ENCODE measurements around the gene GRWD1. TPM values are rescaled to one million over a fixed set of nuclear protein-coding genes. Genes with fewer than 3 reads are reported as not detected.

Gene GRWD1
- total and polyA plus RNA-seq, 2 of the 13 experiments (the other 11 are each of a cell fraction or from before 2014, with no cell fraction given): 10.8 to 46.6 TPM

- TF ChIP-seq ZNF124 (CRISPR knock-in tag; IDR thresholded peaks at IDR 0.05) (no peak), PPARG (CRISPR knock-in tag; conservative IDR thresholded peaks at IDR 0.05) (no peak), ZGPAT (CRISPR knock-in tag; IDR thresholded peaks at IDR 0.05) (no peak), ZNF121 (CRISPR knock-in tag; IDR thresholded peaks at IDR 0.05) (peak; percentile 64; the same call in 1 of the 2 replicates), ZNF580 (CRISPR knock-in tag; IDR thresholded peaks at IDR 0.05; ENCODE audit: borderline replicate concordance, low read depth) (no peak), SP4 (CRISPR knock-in tag; IDR thresholded peaks at IDR 0.05) (no peak)
- Histone ChIP-seq H3K4me3 (replicated peaks in 1 of 3; ENCODE audit: insufficient read depth in 1 of 3, low read depth in 2 of 3, low read length in 3 of 3) (no peak overlapping the region), H3K4me2 (ENCODE audit: low read depth, low read length) (no peak overlapping the region), H4K20me1 (ENCODE audit: insufficient read depth, low read length) (no peaks in the 10 kb centered on the region), H3K4me1 (ENCODE audit: insufficient read depth, low read length) (no peaks in the 10 kb centered on the region), H3K79me2 (ENCODE audit: insufficient read depth, low read length) (no peaks in the 10 kb centered on the region), H2AFZ (ENCODE audit: low read length) (no peak overlapping the region), H3K27me3 (ENCODE audit: control insufficient read depth in 1 of 2, insufficient read depth in 2 of 2, low read length in 2 of 2) (no peaks in the 10 kb centered on the region), H3K9ac (ENCODE audit: insufficient read depth, low read depth, low read length) (no peak overlapping the region), H3K27ac (ENCODE audit: extremely low read length, insufficient read depth, low read length) (no peak overlapping the region), H3K36me3 (replicated peaks in 1 of 2; ENCODE audit: control insufficient read depth in 1 of 2, insufficient read depth in 2 of 2, low read length in 2 of 2) (peaks cover 9 to 36% of the 10 kb centered on the region in 2 experiments), H3K9me3 (ENCODE audit: low read length) (no peaks in the 10 kb centered on the region)
- no TSS peak for BruUV-seq (replicated peaks)
- ChIA-PET POLR2A (interaction anchor here (1.1 kb wide), 1 partner anchor 12 kb away, joined by 3 read pairs; no protein-coding TSS in a partner anchor), CTCF (ENCODE audit: low intra/inter-chr PET ratio, low total read pairs) (no interaction called here)
- no peak for ATAC-seq
- 100% methylated on average over 4 of the region's 4 CpGs for WGBS (ENCODE audit: low lambda C conversion rate)
- in situ Hi-C loops (cut with HindIII; ENCODE audit: extremely low pct_ligation_motif_present, low pct_unique_long_range_greater_than_20kb): no loop called here
- no peak for DNase-seq (ENCODE audit: low spot score)
- no peak for FAIRE-seq
- intact Hi-C loops (cut with micrococcal nuclease; ENCODE audit: unreplicated experiment): no loop called here
Measured at GRCh38 chr19:48456864-48457263, 11.1 kb downstream of the GRWD1 start.

- Histone ChIP-seq H3K4me1 (ENCODE audit: insufficient read depth, low read length) (no peaks in the 10 kb centered on the region), H3K79me2 (ENCODE audit: insufficient read depth, low read length) (no peaks in the 10 kb centered on the region), H3K4me3 (replicated peaks in 1 of 3; ENCODE audit: insufficient read depth in 1 of 3, low read depth in 2 of 3, low read length in 3 of 3) (no peak overlapping the region), H2AFZ (ENCODE audit: low read length) (no peak overlapping the region), H3K9ac (ENCODE audit: insufficient read depth, low read depth, low read length) (no peak overlapping the region), H3K36me3 (replicated peaks in 1 of 2; ENCODE audit: control insufficient read depth in 1 of 2, insufficient read depth in 2 of 2, low read length in 2 of 2) (peaks cover 3 to 27% of the 10 kb centered on the region in 2 experiments), H3K27me3 (ENCODE audit: control insufficient read depth in 1 of 2, insufficient read depth in 2 of 2, low read length in 2 of 2) (no peaks in the 10 kb centered on the region), H4K20me1 (ENCODE audit: insufficient read depth, low read length) (no peaks in the 10 kb centered on the region), H3K4me2 (ENCODE audit: low read depth, low read length) (no peak overlapping the region), H3K27ac (ENCODE audit: extremely low read length, insufficient read depth, low read length) (no peak overlapping the region), H3K9me3 (ENCODE audit: low read length) (no peaks in the 10 kb centered on the region)
- ATAC-seq: no peak
- in situ Hi-C loops (cut with HindIII; ENCODE audit: extremely low pct_ligation_motif_present, low pct_unique_long_range_greater_than_20kb): no loop called here
- ChIA-PET CTCF (ENCODE audit: low intra/inter-chr PET ratio, low total read pairs) (no interaction called here), POLR2A (no interaction called here)
- no TSS peak for BruUV-seq (replicated peaks)
- 98% methylated on average over 2 of the region's 2 CpGs for WGBS (ENCODE audit: low lambda C conversion rate)
- intact Hi-C loops (cut with micrococcal nuclease; ENCODE audit: unreplicated experiment): no loop called here
- no peak for DNase-seq (ENCODE audit: low spot score)
- TF ChIP-seq ZNF451 (CRISPR knock-in tag; IDR thresholded peaks at IDR 0.05) (no peak), RBFOX2 (IDR thresholded peaks at IDR 0.05; ENCODE audit: low read depth, low read length) (0 out of 2 replicates have a peak, but pooled peaks have one; percentile 31)
- FAIRE-seq: no peak
Measured at GRCh38 chr19:48458016-48458415, 12.2 kb downstream of the GRWD1 start.

Data from HepG2 (cell line).